ENCODE measurements around the gene SERPINB12. TPM values are rescaled to one million over a fixed set of nuclear protein-coding genes. Genes with fewer than 3 reads are reported as not detected.

Gene SERPINB12
- total and polyA plus RNA-seq, 2 donors, result 2.6 to 4.0 TPM

GRCh38 chr18:63588909-63589308 is 46.7 kb downstream of the SERPINB12 start:
- H3K4me3 ChIP-seq (ENCODE audit: low read length in 2 of 2), result no peak overlapping the region
- no peaks in the 10 kb centered on the region for H3K4me1 ChIP-seq (ENCODE audit: control insufficient read depth in 2 of 2, insufficient read depth in 2 of 2, low read length in 2 of 2)
- H3K27me3 ChIP-seq (ENCODE audit: control insufficient read depth in 2 of 2, insufficient read depth in 1 of 2, low read length in 1 of 2), result no peaks in the 10 kb centered on the region
- no peak overlapping the region for H3K27ac ChIP-seq (ENCODE audit: low read depth in 1 of 2, low read length in 1 of 2)
- H3K36me3 ChIP-seq (ENCODE audit: control insufficient read depth in 2 of 2, insufficient read depth in 2 of 2, low read length in 1 of 2), result no peaks in the 10 kb centered on the region
- no peak for DNase-seq (ENCODE audit: low read depth in 6 of 9, low spot score in 9 of 9)
- no peaks in the 10 kb centered on the region for H3K9me3 ChIP-seq (ENCODE audit: control insufficient read depth in 2 of 2, insufficient read depth in 1 of 2, low read length in 1 of 2)
- WGBS, result 84% methylated on average over 5 of the region's 5 CpGs

- Histone ChIP-seq H3K27ac (ENCODE audit: low read depth in 1 of 2, low read length in 1 of 2) (no peak overlapping the region), H3K36me3 (ENCODE audit: control insufficient read depth in 2 of 2, insufficient read depth in 2 of 2, low read length in 1 of 2) (no peaks in the 10 kb centered on the region), H3K4me3 (ENCODE audit: low read length in 2 of 2) (no peak overlapping the region), H3K27me3 (ENCODE audit: control insufficient read depth in 2 of 2, insufficient read depth in 1 of 2, low read length in 1 of 2) (no peaks in the 10 kb centered on the region), H3K9me3 (ENCODE audit: control insufficient read depth in 2 of 2, insufficient read depth in 1 of 2, low read length in 1 of 2) (no peaks in the 10 kb centered on the region), H3K4me1 (ENCODE audit: control insufficient read depth in 2 of 2, insufficient read depth in 2 of 2, low read length in 2 of 2) (no peaks in the 10 kb centered on the region)
- 80% methylated on average over 2 of the region's 2 CpGs for WGBS
- DNase-seq (ENCODE audit: low read depth in 6 of 9, low spot score in 9 of 9), result no peak
Observed at GRCh38 chr18:63590373-63590772, 48.2 kb downstream of the SERPINB12 start.

GRCh38 chr18:63590966-63591695 is 49.0 kb downstream of the SERPINB12 start:
- no peaks in the 10 kb centered on the region for H3K4me1 ChIP-seq (ENCODE audit: control insufficient read depth in 2 of 2, insufficient read depth in 2 of 2, low read length in 2 of 2)
- DNase-seq (ENCODE audit: low read depth in 6 of 9, low spot score in 9 of 9), result no peak
- no peak overlapping the region for H3K4me3 ChIP-seq (ENCODE audit: low read length in 2 of 2)
- H3K9me3 ChIP-seq (ENCODE audit: control insufficient read depth in 2 of 2, insufficient read depth in 1 of 2, low read length in 1 of 2), result no peaks in the 10 kb centered on the region
- H3K36me3 ChIP-seq (ENCODE audit: control insufficient read depth in 2 of 2, insufficient read depth in 2 of 2, low read length in 1 of 2), result no peaks in the 10 kb centered on the region
- H3K27ac ChIP-seq (ENCODE audit: low read depth in 1 of 2, low read length in 1 of 2), result no peak overlapping the region
- WGBS, result 90% methylated on average over 3 of the region's 3 CpGs
- no peaks in the 10 kb centered on the region for H3K27me3 ChIP-seq (ENCODE audit: control insufficient read depth in 2 of 2, insufficient read depth in 1 of 2, low read length in 1 of 2)

GRCh38 chr18:63591725-63592124 is 49.6 kb downstream of the SERPINB12 start:
- H3K9me3 ChIP-seq (ENCODE audit: control insufficient read depth in 2 of 2, insufficient read depth in 1 of 2, low read length in 1 of 2), result no peaks in the 10 kb centered on the region
- H3K4me1 ChIP-seq (ENCODE audit: control insufficient read depth in 2 of 2, insufficient read depth in 2 of 2, low read length in 2 of 2), result no peaks in the 10 kb centered on the region
- H3K27ac ChIP-seq (ENCODE audit: low read depth in 1 of 2, low read length in 1 of 2), result no peak overlapping the region
- no peak overlapping the region for H3K4me3 ChIP-seq (ENCODE audit: low read length in 2 of 2)
- no peak for DNase-seq (ENCODE audit: low read depth in 6 of 9, low spot score in 9 of 9)
- no peaks in the 10 kb centered on the region for H3K27me3 ChIP-seq (ENCODE audit: control insufficient read depth in 2 of 2, insufficient read depth in 1 of 2, low read length in 1 of 2)
- 98% methylated on average over 3 of the region's 3 CpGs for WGBS
- H3K36me3 ChIP-seq (ENCODE audit: control insufficient read depth in 2 of 2, insufficient read depth in 2 of 2, low read length in 1 of 2), result no peaks in the 10 kb centered on the region

GRCh38 chr18:63592471-63592870 is 50.3 kb downstream of the SERPINB12 start:
- 49% methylated on average over 1 of the region's 1 CpG for WGBS
- H3K9me3 ChIP-seq (ENCODE audit: control insufficient read depth in 2 of 2, insufficient read depth in 1 of 2, low read length in 1 of 2), result no peaks in the 10 kb centered on the region
- no peak overlapping the region for H3K4me3 ChIP-seq (ENCODE audit: low read length in 2 of 2)
- DNase-seq (ENCODE audit: low read depth in 6 of 9, low spot score in 9 of 9), result no peak
- no peaks in the 10 kb centered on the region for H3K4me1 ChIP-seq (ENCODE audit: control insufficient read depth in 2 of 2, insufficient read depth in 2 of 2, low read length in 2 of 2)
- no peaks in the 10 kb centered on the region for H3K36me3 ChIP-seq (ENCODE audit: control insufficient read depth in 2 of 2, insufficient read depth in 2 of 2, low read length in 1 of 2)
- no peak overlapping the region for H3K27ac ChIP-seq (ENCODE audit: low read depth in 1 of 2, low read length in 1 of 2)
- no peaks in the 10 kb centered on the region for H3K27me3 ChIP-seq (ENCODE audit: control insufficient read depth in 2 of 2, insufficient read depth in 1 of 2, low read length in 1 of 2)

- WGBS, result 81% methylated on average over 14 of the region's 14 CpGs
Observed at GRCh38 chr18:63596964-63597363, 54.8 kb downstream of the SERPINB12 start.

GRCh38 chr18:63603355-63603754 is 61.2 kb downstream of the SERPINB12 start:
- Histone ChIP-seq H3K9me3 (ENCODE audit: control insufficient read depth in 2 of 2, insufficient read depth in 1 of 2, low read length in 1 of 2) (no peaks in the 10 kb centered on the region), H3K4me3 (ENCODE audit: low read length in 2 of 2) (no peak overlapping the region), H3K4me1 (ENCODE audit: control insufficient read depth in 2 of 2, insufficient read depth in 2 of 2, low read length in 2 of 2) (no peaks in the 10 kb centered on the region), H3K27ac (ENCODE audit: low read depth in 1 of 2, low read length in 1 of 2) (no peak overlapping the region), H3K27me3 (ENCODE audit: control insufficient read depth in 2 of 2, insufficient read depth in 1 of 2, low read length in 1 of 2) (no peaks in the 10 kb centered on the region), H3K36me3 (ENCODE audit: control insufficient read depth in 2 of 2, insufficient read depth in 2 of 2, low read length in 1 of 2) (no peaks in the 10 kb centered on the region)
- WGBS, result 85% methylated on average over 1 of the region's 1 CpG
- DNase-seq (ENCODE audit: low read depth in 6 of 9, low spot score in 9 of 9), result no peak

More at GRCh38 chr18:63596964-63597363, 54.8 kb downstream of the SERPINB12 start:
- Histone ChIP-seq H3K9me3 (ENCODE audit: control insufficient read depth in 2 of 2, insufficient read depth in 1 of 2, low read length in 1 of 2) (no peaks in the 10 kb centered on the region), H3K4me1 (ENCODE audit: control insufficient read depth in 2 of 2, insufficient read depth in 2 of 2, low read length in 2 of 2) (no peaks in the 10 kb centered on the region), H3K27ac (ENCODE audit: low read depth in 1 of 2, low read length in 1 of 2) (no peak overlapping the region), H3K27me3 (ENCODE audit: control insufficient read depth in 2 of 2, insufficient read depth in 1 of 2, low read length in 1 of 2) (no peaks in the 10 kb centered on the region), H3K4me3 (ENCODE audit: low read length in 2 of 2) (no peak overlapping the region), H3K36me3 (ENCODE audit: control insufficient read depth in 2 of 2, insufficient read depth in 2 of 2, low read length in 1 of 2) (no peaks in the 10 kb centered on the region)
- DNase-seq (ENCODE audit: low read depth in 6 of 9, low spot score in 9 of 9), result no peak

- WGBS, result 0% methylated on average over 1 of the region's 1 CpG
- Histone ChIP-seq H3K9me3 (ENCODE audit: control insufficient read depth in 2 of 2, insufficient read depth in 1 of 2, low read length in 1 of 2) (no peaks in the 10 kb centered on the region), H3K36me3 (ENCODE audit: control insufficient read depth in 2 of 2, insufficient read depth in 2 of 2, low read length in 1 of 2) (no peaks in the 10 kb centered on the region), H3K27ac (ENCODE audit: low read depth in 1 of 2, low read length in 1 of 2) (no peak overlapping the region), H3K4me1 (ENCODE audit: control insufficient read depth in 2 of 2, insufficient read depth in 2 of 2, low read length in 2 of 2) (no peaks in the 10 kb centered on the region), H3K4me3 (ENCODE audit: low read length in 2 of 2) (no peak overlapping the region), H3K27me3 (ENCODE audit: control insufficient read depth in 2 of 2, insufficient read depth in 1 of 2, low read length in 1 of 2) (no peaks in the 10 kb centered on the region)
- no peak for DNase-seq (ENCODE audit: low read depth in 6 of 9, low spot score in 9 of 9)
Observed at GRCh38 chr18:63603772-63604171, 61.6 kb downstream of the SERPINB12 start.

- H3K36me3 ChIP-seq (ENCODE audit: control insufficient read depth in 2 of 2, insufficient read depth in 2 of 2, low read length in 1 of 2), result no peaks in the 10 kb centered on the region
- H3K27me3 ChIP-seq (ENCODE audit: control insufficient read depth in 2 of 2, insufficient read depth in 1 of 2, low read length in 1 of 2), result no peaks in the 10 kb centered on the region
- no peaks in the 10 kb centered on the region for H3K9me3 ChIP-seq (ENCODE audit: control insufficient read depth in 2 of 2, insufficient read depth in 1 of 2, low read length in 1 of 2)
- H3K27ac ChIP-seq (ENCODE audit: low read depth in 1 of 2, low read length in 1 of 2), result no peak overlapping the region
- no peak for DNase-seq (ENCODE audit: low read depth in 6 of 9, low spot score in 9 of 9)
- no peaks in the 10 kb centered on the region for H3K4me1 ChIP-seq (ENCODE audit: control insufficient read depth in 2 of 2, insufficient read depth in 2 of 2, low read length in 2 of 2)
- H3K4me3 ChIP-seq (ENCODE audit: low read length in 2 of 2), result no peak overlapping the region
- 90% methylated on average over 4 of the region's 4 CpGs for WGBS
Observed at GRCh38 chr18:63604791-63605567, 62.8 kb downstream of the SERPINB12 start.
